Ascending aorta (tissue), 2 donors: ENCODE data around the gene VENTX. TPM values are rescaled to one million over a fixed set of nuclear protein-coding genes. Genes with fewer than 3 reads are reported as not detected.
A peak's percentile ranks its signal among the peaks of the same experiment; 100 is the strongest.

Experiments used
- DNase-seq, 2 donors: peaks; one replicate each; pipeline ENCODE4 v3.0.0-alpha.2; 2019; ENCODE audit warnings: low spot score in 2 of 2
- H3K27ac ChIP-seq, 2 donors: fragments of 200-600 bp; sonication (generic); one replicate each; pipeline ENCODE4 v1.5.1; 2016 to 2017; ENCODE audit warnings: mild to moderate bottlenecking in 1 of 2
- H3K27me3 ChIP-seq: fragments of 200-600 bp; sonication (generic); one replicate; pipeline ENCODE4 v1.5.1; 2017
- H3K36me3 ChIP-seq, 2 donors: fragments of 200-600 bp; sonication (generic); one replicate each; pipeline ENCODE4 v1.5.1; 2016
- H3K4me1 ChIP-seq, 2 donors: fragments of 200-600 bp; sonication (generic); one replicate each; pipeline ENCODE4 v1.5.1; 2016 to 2017; ENCODE audit warnings: mild to moderate bottlenecking in 1 of 2
- H3K4me3 ChIP-seq, 2 donors: fragments of 200-600 bp; sonication (generic); one replicate each; pipeline ENCODE4 v1.5.1; 2016 to 2017; ENCODE audit warnings: mild to moderate bottlenecking in 1 of 2
- H3K9me3 ChIP-seq, 2 donors: fragments of 200-600 bp; sonication (generic); one replicate each; pipeline ENCODE4 v1.5.1; 2016
- intact Hi-C: fragments of 100-400 bp; cut with DNase I; formaldehyde crosslinking; loops from one replicate; pipeline ENCODE4 v1.15.1; 2023
- total RNA-seq: library from RNA; depleted of rRNA; stranded (reverse); fragments of >200 nt; gene quantifications from one replicate; pipeline ENCODE4 v1.1.0, GENCODE V29; 2016
- TF ChIP-seq, protein P1 (sequence below), 3 experiments: fragments of 200-600 bp in 2 of 3; fragments of 450-650 bp in 1 of 3; sonication (generic) in 2 of 3; IDR thresholded peaks; one replicate each; pipeline ENCODE4 v1.5.1; 2016 to 2019; ENCODE audit warnings: antibody characterized with exemption in 3 of 3, mild to moderate bottlenecking in 1 of 3, moderate library complexity in 1 of 3

Gene VENTX
- total RNA-seq, 1 donor from 2014 or later: 1.5 TPM

DNA sequence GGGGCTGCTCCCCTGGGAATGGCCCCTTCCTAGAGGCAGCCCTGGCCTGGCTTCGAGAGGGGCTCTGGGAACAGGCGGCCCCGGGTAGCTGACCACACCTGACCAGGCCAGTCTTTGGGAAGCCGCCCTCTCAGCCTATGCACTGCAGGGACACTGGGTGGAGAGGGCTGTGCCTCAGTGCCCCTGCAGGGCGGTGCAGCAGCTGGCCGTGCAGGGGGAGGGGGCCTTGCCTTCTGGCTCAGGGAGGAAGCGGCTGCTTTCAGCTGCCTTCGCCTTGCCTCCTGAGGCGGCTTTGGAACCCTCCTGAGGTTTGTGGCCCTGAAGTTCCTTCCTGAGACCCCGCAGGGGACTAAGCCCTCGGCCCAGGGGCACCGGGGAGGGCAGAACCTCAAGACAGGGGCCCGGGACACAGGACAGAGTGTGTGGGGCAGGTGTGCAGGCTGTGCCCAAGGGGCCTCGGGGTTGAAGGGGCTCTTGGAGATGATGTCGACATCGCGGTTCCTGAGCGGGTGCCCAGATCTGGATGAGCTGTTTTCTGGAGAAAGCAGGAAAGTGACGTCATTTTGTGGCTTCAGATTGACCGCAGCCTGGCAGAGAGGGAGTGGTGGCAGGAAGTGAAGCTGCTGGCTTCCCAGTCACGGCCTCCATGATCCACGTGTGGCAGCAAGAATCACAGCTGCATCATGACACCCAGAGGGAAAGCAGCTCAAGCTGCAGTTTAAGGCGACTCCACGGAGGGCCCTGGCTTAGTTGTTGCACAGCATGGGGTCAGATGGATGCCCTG is 21.4 kb downstream of the VENTX start:
- no peaks in the 10 kb centered on the region for H3K27me3 ChIP-seq
- H3K9me3 ChIP-seq: no peaks in the 10 kb centered on the region
- DNase-seq: peak; percentile 83 to 94
- peaks cover 14 to 18% of the 10 kb centered on the region in 2 donors for H3K4me1 ChIP-seq
- TF ChIP-seq, protein P1, sequence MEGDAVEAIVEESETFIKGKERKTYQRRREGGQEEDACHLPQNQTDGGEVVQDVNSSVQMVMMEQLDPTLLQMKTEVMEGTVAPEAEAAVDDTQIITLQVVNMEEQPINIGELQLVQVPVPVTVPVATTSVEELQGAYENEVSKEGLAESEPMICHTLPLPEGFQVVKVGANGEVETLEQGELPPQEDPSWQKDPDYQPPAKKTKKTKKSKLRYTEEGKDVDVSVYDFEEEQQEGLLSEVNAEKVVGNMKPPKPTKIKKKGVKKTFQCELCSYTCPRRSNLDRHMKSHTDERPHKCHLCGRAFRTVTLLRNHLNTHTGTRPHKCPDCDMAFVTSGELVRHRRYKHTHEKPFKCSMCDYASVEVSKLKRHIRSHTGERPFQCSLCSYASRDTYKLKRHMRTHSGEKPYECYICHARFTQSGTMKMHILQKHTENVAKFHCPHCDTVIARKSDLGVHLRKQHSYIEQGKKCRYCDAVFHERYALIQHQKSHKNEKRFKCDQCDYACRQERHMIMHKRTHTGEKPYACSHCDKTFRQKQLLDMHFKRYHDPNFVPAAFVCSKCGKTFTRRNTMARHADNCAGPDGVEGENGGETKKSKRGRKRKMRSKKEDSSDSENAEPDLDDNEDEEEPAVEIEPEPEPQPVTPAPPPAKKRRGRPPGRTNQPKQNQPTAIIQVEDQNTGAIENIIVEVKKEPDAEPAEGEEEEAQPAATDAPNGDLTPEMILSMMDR (IDR thresholded peaks at IDR 0.05): no peak
- no peak overlapping the region for H3K4me3 ChIP-seq
- no peaks in the 10 kb centered on the region for H3K36me3 ChIP-seq
- H3K27ac ChIP-seq: peak overlapping the region; percentile 56 to 71
- intact Hi-C loops: no loop called here

DNA sequence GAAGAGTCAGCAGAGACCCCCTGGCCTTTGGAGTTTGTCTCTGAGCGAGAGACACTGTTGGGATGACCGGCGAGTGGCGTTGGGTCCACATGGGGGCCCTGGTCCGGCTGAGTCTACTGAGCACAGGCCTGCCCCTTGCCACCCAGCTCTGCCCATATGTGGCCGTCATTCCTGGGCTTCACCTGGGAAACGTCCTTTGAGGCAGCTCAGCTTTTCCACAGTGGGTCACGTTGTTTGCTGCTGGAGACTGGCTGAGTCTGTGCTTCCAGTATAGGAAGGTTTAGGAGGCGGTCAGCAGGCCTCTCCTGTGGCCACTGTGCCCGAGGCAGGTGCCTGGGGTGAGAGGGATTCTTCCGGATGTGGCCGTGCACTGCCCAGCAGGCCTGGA is 21.9 kb downstream of the VENTX start:
- Histone ChIP-seq H3K9me3 (no peaks in the 10 kb centered on the region), H3K27ac (peak overlapping the region; percentile 56 to 64), H3K4me3 (no peak overlapping the region), H3K4me1 (peaks cover 14 to 18% of the 10 kb centered on the region in 2 donors), H3K27me3 (no peaks in the 10 kb centered on the region), H3K36me3 (no peaks in the 10 kb centered on the region)
- TF ChIP-seq, protein P1 (IDR thresholded peaks at IDR 0.05): no peak
- intact Hi-C loops: no loop called here
- DNase-seq: no peak

DNA sequence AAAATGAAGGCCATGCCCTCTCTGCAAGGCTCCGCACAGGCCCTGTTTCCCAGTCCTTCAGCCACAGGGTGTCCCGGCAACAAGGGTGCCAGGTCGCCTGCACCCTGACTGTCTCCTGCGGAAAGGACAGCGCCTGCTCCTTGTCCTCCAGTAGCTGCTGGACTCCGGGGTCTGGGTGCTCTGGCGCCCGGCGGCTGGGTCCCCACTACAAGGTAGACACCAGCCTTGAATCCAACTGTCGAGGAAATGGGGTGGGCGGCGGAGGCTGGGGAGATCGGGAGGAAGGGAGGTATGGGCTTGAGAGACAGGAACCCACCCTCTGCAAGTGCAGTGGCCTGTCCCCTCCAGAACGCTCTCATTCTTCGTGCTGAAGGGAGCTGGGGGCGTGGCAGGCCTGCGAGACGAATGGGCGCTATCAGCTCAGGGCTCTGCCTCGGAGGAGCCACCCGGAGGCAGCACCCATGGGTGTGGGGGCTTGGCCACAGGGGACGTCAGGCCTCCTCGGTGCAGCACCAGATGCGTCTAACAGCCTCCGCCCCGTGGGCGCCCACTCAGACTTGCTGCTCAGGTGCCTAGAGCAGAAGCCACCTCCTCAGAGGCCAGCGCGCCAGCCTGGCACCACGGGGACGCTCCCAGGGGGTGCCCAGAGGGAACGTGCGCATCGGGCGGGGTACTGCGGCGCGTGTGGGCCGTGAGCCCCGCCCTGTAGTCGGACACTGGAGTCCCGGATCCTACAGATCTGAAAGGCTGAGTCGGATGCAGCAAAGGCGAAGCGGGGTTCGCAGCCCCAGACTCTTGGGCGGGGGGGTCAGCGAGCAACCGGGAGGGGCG is 23.5 kb downstream of the VENTX start:
- peak in 1 of 2 donors; percentile 79 for DNase-seq

DNA sequence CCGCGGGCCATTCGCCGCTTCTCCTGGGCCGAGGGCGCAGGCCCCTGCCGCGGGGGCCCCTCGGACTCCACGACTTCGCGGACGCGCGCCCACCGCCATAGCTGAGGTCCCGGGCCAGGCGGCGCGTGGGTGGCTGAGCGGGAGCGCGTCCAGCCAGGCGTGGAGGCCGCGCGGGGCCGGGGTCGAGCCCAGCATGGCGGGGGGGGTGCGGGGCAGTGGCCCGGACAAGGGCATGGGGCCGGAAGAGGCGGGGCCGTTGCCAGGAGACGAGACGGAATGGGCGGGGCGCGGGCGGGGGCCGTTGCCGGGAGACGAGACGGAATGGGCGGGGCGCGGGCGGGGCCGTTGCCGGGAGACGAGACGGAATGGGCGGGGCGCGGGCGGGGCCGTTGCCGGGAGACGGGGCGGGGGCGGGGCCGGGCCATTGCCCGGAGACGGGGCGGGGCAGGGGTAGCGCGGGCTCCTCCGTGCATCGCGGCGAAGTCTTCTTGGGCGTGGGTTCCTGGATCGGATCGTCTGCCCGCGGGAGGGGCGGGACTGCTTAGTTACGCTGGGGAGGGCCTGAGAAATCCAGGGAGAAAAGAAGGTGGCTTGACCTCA is 24.2 kb downstream of the VENTX start:
- H3K36me3 ChIP-seq: no peaks in the 10 kb centered on the region
- intact Hi-C loops: loop anchor here (1.0 to 5.0 kb wide), 3 partner anchors 47 to 130 kb away; partner anchors contain the start of genes MTG1 and PAOX
- H3K27ac ChIP-seq: peak overlapping the region; percentile 80 to 85
- peaks cover 14 to 18% of the 10 kb centered on the region in 2 donors for H3K4me1 ChIP-seq
- peak overlapping the region; percentile 75 to 89 for H3K4me3 ChIP-seq
- H3K9me3 ChIP-seq: no peaks in the 10 kb centered on the region
- DNase-seq: peak in 1 of 2 donors; percentile 90
- TF ChIP-seq, protein P1 (IDR thresholded peaks at IDR 0.05): no peak
- H3K27me3 ChIP-seq: no peaks in the 10 kb centered on the region

More for the DNA sequence above, 23.5 kb downstream of the VENTX start:
- Histone ChIP-seq H3K9me3 (no peaks in the 10 kb centered on the region), H3K27me3 (no peaks in the 10 kb centered on the region), H3K4me3 (peak overlapping the region; percentile 75 to 89), H3K4me1 (peaks cover 14 to 18% of the 10 kb centered on the region in 2 donors), H3K27ac (peak overlapping the region; percentile 80 to 85), H3K36me3 (no peaks in the 10 kb centered on the region)
- intact Hi-C loops: loop anchor here (5.0 kb wide), 2 partner anchors 116 to 131 kb away; partner anchors contain the start of genes MTG1 and PAOX
- TF ChIP-seq, protein P1 (IDR thresholded peaks at IDR 0.05): no peak

DNA sequence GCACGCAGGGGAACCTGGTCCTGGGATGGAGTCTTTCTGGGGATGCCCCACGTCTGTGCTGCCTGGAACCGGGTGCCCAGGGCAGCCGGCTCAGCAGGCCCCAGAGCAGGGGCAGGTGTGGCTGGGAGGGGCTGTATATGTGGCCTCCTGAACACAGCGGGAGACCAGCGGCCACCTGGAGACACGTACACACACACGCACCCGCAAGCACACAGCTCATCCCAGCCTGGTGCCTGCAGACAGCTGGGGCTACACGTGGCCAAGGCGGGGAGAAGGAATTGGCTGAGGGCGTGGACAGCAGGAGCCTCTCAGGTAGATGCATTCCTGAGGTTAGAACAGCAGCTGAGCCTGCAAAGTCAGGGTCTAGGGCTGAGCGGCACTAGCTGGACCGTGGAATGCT is 25.0 kb downstream of the VENTX start:
- TF ChIP-seq, protein P1 (IDR thresholded peaks at IDR 0.05): no peak
- intact Hi-C loops: loop anchor here (1.0 to 5.0 kb wide), 3 partner anchors 47 to 130 kb away; partner anchors contain the start of genes MTG1 and PAOX
- peaks cover 12 to 18% of the 10 kb centered on the region in 2 donors for H3K4me1 ChIP-seq

More for the DNA sequence above, 25.0 kb downstream of the VENTX start:
- H3K4me3 ChIP-seq: peak overlapping the region in 1 of 2 donors; percentile 89
- H3K27me3 ChIP-seq: no peaks in the 10 kb centered on the region
- no peaks in the 10 kb centered on the region for H3K36me3 ChIP-seq
- DNase-seq: no peak
- H3K27ac ChIP-seq: no peak overlapping the region
- no peaks in the 10 kb centered on the region for H3K9me3 ChIP-seq
